ENCODE data around the gene CPXM2. TPM values are rescaled to one million over a fixed set of nuclear protein-coding genes. Genes with fewer than 3 reads are reported as not detected.

CPXM2 gene
- total and polyA plus RNA-seq, 2 donors, result 5.8 to 6.9 TPM

DNA sequence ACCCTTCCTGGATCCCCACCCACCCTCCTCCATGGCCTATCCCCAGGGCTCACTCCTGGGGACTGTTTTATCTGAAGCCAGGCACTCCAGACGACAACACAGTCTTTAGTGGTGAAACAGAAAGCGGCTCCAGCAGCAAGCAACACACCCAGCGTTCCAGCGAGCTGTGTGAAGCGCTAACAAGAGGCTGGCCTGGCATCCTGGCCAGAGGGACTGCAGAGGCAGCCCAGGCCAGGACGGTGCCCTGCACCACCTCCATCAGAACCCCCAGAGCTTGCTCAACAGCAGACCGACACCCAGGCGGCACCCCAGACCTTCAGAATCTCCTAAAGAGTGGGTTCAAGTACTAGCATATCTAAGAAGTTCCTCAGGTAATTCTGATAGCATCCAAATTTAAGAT is 2.0 kb upstream of the CPXM2 start:
- DNase-seq (ENCODE audit: low read depth in 6 of 9, low spot score in 9 of 9), result no peak
- H3K9me3 ChIP-seq (ENCODE audit: control insufficient read depth in 2 of 2, insufficient read depth in 1 of 2, low read length in 1 of 2), result peaks cover 0 to 6% of the 10 kb centered on the region in 2 donors
- peaks cover 24 to 40% of the 10 kb centered on the region in 2 donors for H3K27me3 ChIP-seq (ENCODE audit: control insufficient read depth in 2 of 2, insufficient read depth in 1 of 2, low read length in 1 of 2)
- no peaks in the 10 kb centered on the region for H3K4me1 ChIP-seq (ENCODE audit: control insufficient read depth in 2 of 2, insufficient read depth in 2 of 2, low read length in 2 of 2)
- WGBS, result 93% methylated on average over 8 of the region's 8 CpGs
- H3K27ac ChIP-seq (ENCODE audit: low read depth in 1 of 2, low read length in 1 of 2), result no peak overlapping the region
- H3K36me3 ChIP-seq (ENCODE audit: control insufficient read depth in 2 of 2, insufficient read depth in 2 of 2, low read length in 1 of 2), result no peaks in the 10 kb centered on the region
- no peak overlapping the region for H3K4me3 ChIP-seq (ENCODE audit: low read length in 2 of 2)

GRCh38 chr10:123890756-123891143 is 857 bp downstream of the CPXM2 start:
- Histone ChIP-seq H3K4me3 (ENCODE audit: low read length in 2 of 2) (peak overlapping the region in 1 of 2 donors; percentile 24), H3K36me3 (ENCODE audit: control insufficient read depth in 2 of 2, insufficient read depth in 2 of 2, low read length in 1 of 2) (no peaks in the 10 kb centered on the region), H3K4me1 (ENCODE audit: control insufficient read depth in 2 of 2, insufficient read depth in 2 of 2, low read length in 2 of 2) (no peaks in the 10 kb centered on the region), H3K27ac (ENCODE audit: low read depth in 1 of 2, low read length in 1 of 2) (peak overlapping the region in 1 of 2 donors; percentile 52), H3K9me3 (ENCODE audit: control insufficient read depth in 2 of 2, insufficient read depth in 1 of 2, low read length in 1 of 2) (peaks cover 0 to 6% of the 10 kb centered on the region in 2 donors), H3K27me3 (ENCODE audit: control insufficient read depth in 2 of 2, insufficient read depth in 1 of 2, low read length in 1 of 2) (peaks cover 24 to 40% of the 10 kb centered on the region in 2 donors)
- no peak for DNase-seq (ENCODE audit: low read depth in 6 of 9, low spot score in 9 of 9)
- 69% methylated on average over 6 of the region's 6 CpGs for WGBS

DNA sequence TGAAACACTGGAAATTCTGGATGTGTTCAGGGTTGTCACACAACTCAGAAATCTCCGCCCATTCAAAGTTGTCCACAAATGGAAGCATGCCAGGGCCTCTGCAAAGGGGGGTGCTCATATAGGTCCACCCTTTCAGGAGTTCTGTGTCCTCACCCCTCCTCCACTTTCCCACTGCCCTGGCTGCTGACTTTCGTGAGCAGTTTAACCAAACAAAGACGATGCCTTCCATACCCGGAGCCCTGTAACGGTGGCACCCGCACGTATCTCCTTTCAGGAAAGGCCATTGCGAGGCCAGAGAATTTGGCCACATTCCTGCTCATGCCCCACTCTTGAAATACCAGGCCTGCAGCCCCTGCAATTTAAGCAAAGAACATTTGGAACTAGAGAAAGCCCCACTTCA is 1.4 kb downstream of the CPXM2 start:
- H3K9me3 ChIP-seq (ENCODE audit: control insufficient read depth in 2 of 2, insufficient read depth in 1 of 2, low read length in 1 of 2), result peaks cover 0 to 6% of the 10 kb centered on the region in 2 donors
- H3K27me3 ChIP-seq (ENCODE audit: control insufficient read depth in 2 of 2, insufficient read depth in 1 of 2, low read length in 1 of 2), result peaks cover 24 to 40% of the 10 kb centered on the region in 2 donors
- H3K36me3 ChIP-seq (ENCODE audit: control insufficient read depth in 2 of 2, insufficient read depth in 2 of 2, low read length in 1 of 2), result no peaks in the 10 kb centered on the region
- DNase-seq (ENCODE audit: low read depth in 6 of 9, low spot score in 9 of 9), result no peak
- no peaks in the 10 kb centered on the region for H3K4me1 ChIP-seq (ENCODE audit: control insufficient read depth in 2 of 2, insufficient read depth in 2 of 2, low read length in 2 of 2)
- WGBS, result 90% methylated on average over 8 of the region's 8 CpGs
- no peak overlapping the region for H3K4me3 ChIP-seq (ENCODE audit: low read length in 2 of 2)
- no peak overlapping the region for H3K27ac ChIP-seq (ENCODE audit: low read depth in 1 of 2, low read length in 1 of 2)

- Histone ChIP-seq H3K27me3 (ENCODE audit: control insufficient read depth in 2 of 2, insufficient read depth in 1 of 2, low read length in 1 of 2) (peaks cover 24 to 40% of the 10 kb centered on the region in 2 donors), H3K27ac (ENCODE audit: low read depth in 1 of 2, low read length in 1 of 2) (no peak overlapping the region), H3K4me1 (ENCODE audit: control insufficient read depth in 2 of 2, insufficient read depth in 2 of 2, low read length in 2 of 2) (no peaks in the 10 kb centered on the region), H3K4me3 (ENCODE audit: low read length in 2 of 2) (no peak overlapping the region), H3K9me3 (ENCODE audit: control insufficient read depth in 2 of 2, insufficient read depth in 1 of 2, low read length in 1 of 2) (peaks cover 0 to 6% of the 10 kb centered on the region in 2 donors), H3K36me3 (ENCODE audit: control insufficient read depth in 2 of 2, insufficient read depth in 2 of 2, low read length in 1 of 2) (no peaks in the 10 kb centered on the region)
- WGBS, result 93% methylated on average over 4 of the region's 4 CpGs
- DNase-seq (ENCODE audit: low read depth in 6 of 9, low spot score in 9 of 9), result no peak
Observed at GRCh38 chr10:123889821-123890220, 1.8 kb downstream of the CPXM2 start.

DNA sequence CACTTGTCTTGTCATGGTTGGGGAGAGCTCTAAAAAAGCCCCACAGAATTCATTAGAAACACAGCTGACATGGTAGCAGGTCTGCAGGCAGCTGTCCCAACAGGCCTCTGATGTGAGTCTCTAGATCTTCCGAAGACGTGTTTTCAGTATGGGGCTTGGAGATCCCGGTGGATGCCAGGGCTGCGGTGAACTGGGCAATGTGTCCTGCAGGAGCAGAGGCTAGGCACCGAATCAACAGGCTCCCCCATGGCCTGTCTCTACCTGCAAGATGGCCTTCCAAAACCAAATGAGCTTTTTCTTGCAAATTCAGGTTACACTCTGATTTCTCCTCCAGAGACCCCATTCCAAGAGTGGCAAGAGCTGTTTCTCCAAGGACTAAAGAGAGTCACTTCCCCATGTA is 2.9 kb downstream of the CPXM2 start:
- Histone ChIP-seq H3K9me3 (ENCODE audit: control insufficient read depth in 2 of 2, insufficient read depth in 1 of 2, low read length in 1 of 2) (peaks cover 0 to 6% of the 10 kb centered on the region in 2 donors), H3K4me1 (ENCODE audit: control insufficient read depth in 2 of 2, insufficient read depth in 2 of 2, low read length in 2 of 2) (no peaks in the 10 kb centered on the region), H3K4me3 (ENCODE audit: low read length in 2 of 2) (no peak overlapping the region), H3K27me3 (ENCODE audit: control insufficient read depth in 2 of 2, insufficient read depth in 1 of 2, low read length in 1 of 2) (peaks cover 24 to 38% of the 10 kb centered on the region in 2 donors), H3K27ac (ENCODE audit: low read depth in 1 of 2, low read length in 1 of 2) (no peak overlapping the region), H3K36me3 (ENCODE audit: control insufficient read depth in 2 of 2, insufficient read depth in 2 of 2, low read length in 1 of 2) (no peaks in the 10 kb centered on the region)
- WGBS, result 92% methylated on average over 5 of the region's 5 CpGs
- DNase-seq (ENCODE audit: low read depth in 6 of 9, low spot score in 9 of 9), result no peak

DNA sequence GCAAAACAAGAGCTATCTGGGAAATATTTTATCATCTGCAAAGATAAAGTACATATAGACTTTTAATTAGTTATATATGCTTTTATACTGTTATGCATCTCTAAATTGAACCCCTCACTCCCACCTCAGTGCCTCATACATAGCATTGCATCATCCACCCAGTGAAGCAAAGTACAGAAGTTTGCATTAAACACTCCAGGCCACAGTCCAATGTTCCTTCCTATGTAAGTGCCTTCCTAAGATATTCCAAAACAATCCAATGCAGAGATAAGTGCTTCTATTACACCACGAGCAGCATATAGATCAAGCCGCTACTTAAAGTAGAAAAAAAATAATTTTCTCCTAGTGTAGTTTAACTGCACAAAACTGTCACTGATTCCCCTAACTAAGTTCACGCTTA is 3.4 kb downstream of the CPXM2 start:
- H3K27ac ChIP-seq (ENCODE audit: low read depth in 1 of 2, low read length in 1 of 2), result no peak overlapping the region
- no peak for DNase-seq (ENCODE audit: low read depth in 6 of 9, low spot score in 9 of 9)
- H3K4me1 ChIP-seq (ENCODE audit: control insufficient read depth in 2 of 2, insufficient read depth in 2 of 2, low read length in 2 of 2), result no peaks in the 10 kb centered on the region
- H3K36me3 ChIP-seq (ENCODE audit: control insufficient read depth in 2 of 2, insufficient read depth in 2 of 2, low read length in 1 of 2), result no peaks in the 10 kb centered on the region
- WGBS, result 91% methylated on average over 3 of the region's 3 CpGs
- H3K4me3 ChIP-seq (ENCODE audit: low read length in 2 of 2), result no peak overlapping the region
- peaks cover 0 to 6% of the 10 kb centered on the region in 2 donors for H3K9me3 ChIP-seq (ENCODE audit: control insufficient read depth in 2 of 2, insufficient read depth in 1 of 2, low read length in 1 of 2)
- peaks cover 24 to 35% of the 10 kb centered on the region in 2 donors for H3K27me3 ChIP-seq (ENCODE audit: control insufficient read depth in 2 of 2, insufficient read depth in 1 of 2, low read length in 1 of 2)

- Histone ChIP-seq H3K4me1 (ENCODE audit: control insufficient read depth in 2 of 2, insufficient read depth in 2 of 2, low read length in 2 of 2) (no peaks in the 10 kb centered on the region), H3K9me3 (ENCODE audit: control insufficient read depth in 2 of 2, insufficient read depth in 1 of 2, low read length in 1 of 2) (no peaks in the 10 kb centered on the region), H3K27me3 (ENCODE audit: control insufficient read depth in 2 of 2, insufficient read depth in 1 of 2, low read length in 1 of 2) (peaks cover 15 to 19% of the 10 kb centered on the region in 2 donors), H3K27ac (ENCODE audit: low read depth in 1 of 2, low read length in 1 of 2) (no peak overlapping the region), H3K36me3 (ENCODE audit: control insufficient read depth in 2 of 2, insufficient read depth in 2 of 2, low read length in 1 of 2) (no peaks in the 10 kb centered on the region), H3K4me3 (ENCODE audit: low read length in 2 of 2) (no peak overlapping the region)
- no peak for DNase-seq (ENCODE audit: low read depth in 6 of 9, low spot score in 9 of 9)
- WGBS, result 92% methylated on average over 6 of the region's 6 CpGs
Observed at GRCh38 chr10:123886292-123886691, 5.3 kb downstream of the CPXM2 start.

DNA sequence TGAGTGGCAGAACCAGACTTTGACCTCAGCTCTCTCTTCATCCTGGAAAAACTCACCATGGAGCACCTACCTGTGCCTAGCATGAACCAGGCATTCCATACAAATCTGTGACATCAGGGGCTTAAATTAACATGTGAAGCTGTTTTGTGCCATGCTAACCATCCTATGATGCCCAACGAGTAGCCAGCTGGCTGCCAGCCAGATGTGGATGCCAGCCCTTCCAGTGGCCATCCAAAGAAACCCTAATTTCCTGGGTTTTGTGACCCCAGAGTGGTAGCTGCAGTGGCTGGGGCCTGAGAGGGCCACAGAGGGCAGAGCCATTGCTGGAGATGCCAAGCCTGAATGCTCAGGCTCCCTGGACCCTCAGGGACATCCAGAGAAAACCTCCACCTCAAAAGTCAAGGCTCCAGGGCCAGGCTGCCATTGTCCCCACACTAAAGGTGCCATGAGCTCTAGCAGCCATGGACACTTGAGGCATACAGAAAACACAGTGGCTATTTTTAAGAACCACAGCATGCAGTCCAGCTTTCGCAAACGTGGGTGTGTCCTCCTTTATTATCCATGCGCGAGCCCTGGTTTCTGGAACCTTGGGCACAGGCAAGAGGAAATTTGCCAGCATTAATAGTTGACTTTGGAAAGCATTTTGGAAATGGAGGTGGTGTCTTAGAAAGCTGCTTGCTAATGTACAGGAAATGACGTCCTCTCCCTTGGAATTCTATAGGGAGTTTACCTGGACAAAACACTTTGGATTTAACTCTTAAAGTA is 6.0 kb downstream of the CPXM2 start:
- DNase-seq (ENCODE audit: low read depth in 6 of 9, low spot score in 9 of 9), result no peak
- peaks cover 8 to 12% of the 10 kb centered on the region in 2 donors for H3K27me3 ChIP-seq (ENCODE audit: control insufficient read depth in 2 of 2, insufficient read depth in 1 of 2, low read length in 1 of 2)
- no peaks in the 10 kb centered on the region for H3K9me3 ChIP-seq (ENCODE audit: control insufficient read depth in 2 of 2, insufficient read depth in 1 of 2, low read length in 1 of 2)
- H3K4me3 ChIP-seq (ENCODE audit: low read length in 2 of 2), result no peak overlapping the region
- no peaks in the 10 kb centered on the region for H3K36me3 ChIP-seq (ENCODE audit: control insufficient read depth in 2 of 2, insufficient read depth in 2 of 2, low read length in 1 of 2)
- WGBS, result 88% methylated on average over 6 of the region's 6 CpGs
- no peaks in the 10 kb centered on the region for H3K4me1 ChIP-seq (ENCODE audit: control insufficient read depth in 2 of 2, insufficient read depth in 2 of 2, low read length in 2 of 2)
- H3K27ac ChIP-seq (ENCODE audit: low read depth in 1 of 2, low read length in 1 of 2), result no peak overlapping the region

- Histone ChIP-seq H3K4me3 (ENCODE audit: low read length in 2 of 2) (no peak overlapping the region), H3K9me3 (ENCODE audit: control insufficient read depth in 2 of 2, insufficient read depth in 1 of 2, low read length in 1 of 2) (no peaks in the 10 kb centered on the region), H3K27me3 (ENCODE audit: control insufficient read depth in 2 of 2, insufficient read depth in 1 of 2, low read length in 1 of 2) (peaks cover 3 to 5% of the 10 kb centered on the region in 2 donors), H3K4me1 (ENCODE audit: control insufficient read depth in 2 of 2, insufficient read depth in 2 of 2, low read length in 2 of 2) (no peaks in the 10 kb centered on the region), H3K36me3 (ENCODE audit: control insufficient read depth in 2 of 2, insufficient read depth in 2 of 2, low read length in 1 of 2) (no peaks in the 10 kb centered on the region), H3K27ac (ENCODE audit: low read depth in 1 of 2, low read length in 1 of 2) (no peak overlapping the region)
- 89% methylated on average over 5 of the region's 5 CpGs for WGBS
- DNase-seq (ENCODE audit: low read depth in 6 of 9, low spot score in 9 of 9), result peak in 1 of 9 donors; percentile 15
Observed at GRCh38 chr10:123884907-123885381, 6.7 kb downstream of the CPXM2 start.
